ENCODE measurements around the gene MTPN.

Gene MTPN

GRCh38 chr7:135956393-135956792, 20.8 kb downstream of the MTPN start:
- no peak for DNase-seq (ENCODE audit: low read depth)

DNA sequence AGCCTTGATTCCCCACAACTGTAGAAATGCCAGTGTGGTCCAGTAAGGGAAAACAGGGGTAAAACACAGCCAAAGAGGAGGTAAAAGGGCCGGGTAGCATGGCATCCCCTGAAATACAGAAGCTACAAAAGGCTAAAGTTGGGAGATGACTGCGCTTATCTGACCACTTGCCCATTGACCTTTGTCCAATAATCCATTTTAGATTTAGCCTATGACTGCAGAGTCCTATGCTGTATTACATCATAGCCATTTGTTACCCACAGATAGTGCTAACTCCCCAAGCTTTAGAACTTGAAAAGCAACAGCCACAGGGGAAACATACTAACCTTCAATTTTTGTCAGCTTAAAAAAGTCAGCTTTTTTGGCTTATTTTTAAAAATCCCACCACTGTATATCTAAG, 26.2 kb downstream of the MTPN start:
- no peak for DNase-seq (ENCODE audit: low read depth)

DNA sequence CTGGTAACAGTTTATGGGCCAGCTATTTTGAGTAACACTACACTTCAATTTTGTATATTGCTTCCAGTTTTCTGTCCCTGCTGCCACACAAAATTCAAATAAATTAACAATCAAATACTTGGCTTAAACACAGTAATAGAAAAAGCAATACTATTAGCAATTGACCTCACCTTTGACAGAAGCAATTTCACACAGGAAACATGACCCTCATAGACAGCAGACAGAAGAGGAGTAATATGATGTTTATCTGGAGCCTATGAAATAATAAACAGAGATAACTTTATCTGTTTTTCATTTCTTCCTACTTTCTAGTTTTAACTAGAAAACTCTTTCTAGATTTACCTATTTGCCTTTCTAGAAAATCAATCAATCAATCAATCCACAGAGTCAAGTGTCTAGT, 26.7 kb downstream of the MTPN start:
- no peak for DNase-seq (ENCODE audit: low read depth)

GRCh38 chr7:135946289-135947055, 30.7 kb downstream of the MTPN start:
- DNase-seq (ENCODE audit: low read depth) = no peak

GRCh38 chr7:135944753-135945152, 32.4 kb downstream of the MTPN start:
- DNase-seq (ENCODE audit: low read depth) = no peak

DNA sequence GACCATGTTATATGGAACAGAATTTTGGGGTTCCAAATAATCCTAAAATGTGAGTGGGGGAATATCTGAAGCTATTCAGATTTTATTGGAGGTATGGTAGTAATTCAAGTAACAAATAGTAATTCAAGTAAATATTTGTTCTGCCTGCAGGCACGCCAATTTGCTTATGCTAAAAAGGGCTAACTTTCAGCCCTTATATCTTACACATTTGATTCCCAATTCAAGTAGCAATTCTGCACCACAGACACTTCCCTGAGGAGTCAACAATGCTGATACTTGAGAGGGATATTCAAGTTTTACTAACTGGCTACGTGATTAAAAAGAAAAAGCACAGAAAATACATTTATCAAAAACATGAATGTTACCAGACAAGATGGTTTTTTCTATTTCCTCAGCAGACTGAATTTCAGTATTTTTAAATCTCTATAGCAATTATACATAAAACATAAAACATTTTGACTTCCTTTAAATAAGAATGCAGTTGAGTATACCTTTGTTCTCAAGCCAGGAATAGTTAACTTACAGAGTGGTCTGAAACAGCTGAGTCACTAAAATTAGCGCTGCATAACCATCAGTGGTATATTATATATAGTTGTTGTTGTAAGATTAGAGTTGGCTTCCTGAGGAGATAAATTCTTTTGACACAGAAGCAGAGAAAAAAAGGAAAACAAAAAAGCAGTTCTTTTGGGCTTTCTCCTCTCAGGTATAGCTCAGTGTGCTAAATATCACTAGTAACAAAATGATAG, 33.9 kb downstream of the MTPN start:
- DNase-seq (ENCODE audit: low read depth) = no peak

DNA sequence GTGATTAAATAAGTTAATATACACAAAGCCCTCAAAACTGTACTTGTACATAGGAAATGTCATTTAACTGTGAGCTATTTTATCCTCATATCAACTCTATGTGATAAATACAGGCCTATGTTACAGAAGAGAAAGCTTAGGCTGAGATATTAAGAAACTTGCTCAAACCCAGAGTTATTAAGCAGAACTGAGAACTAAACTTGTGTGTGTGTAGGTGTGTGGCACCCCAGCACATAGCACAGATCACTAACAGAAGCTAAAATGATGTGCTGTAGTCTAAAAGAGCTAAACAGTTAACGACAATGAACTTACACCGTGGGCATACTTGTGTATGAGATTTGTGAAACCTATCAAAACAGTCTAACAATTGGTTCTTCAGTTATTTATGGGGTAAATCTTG, 34.5 kb downstream of the MTPN start:
- DNase-seq (ENCODE audit: low read depth) = no peak

- no peak for DNase-seq (ENCODE audit: low read depth)
Observed at GRCh38 chr7:135940077-135941075, 36.8 kb downstream of the MTPN start.

- DNase-seq (ENCODE audit: low read depth) = no peak
Observed at GRCh38 chr7:135939261-135939812, 37.8 kb downstream of the MTPN start.

DNA sequence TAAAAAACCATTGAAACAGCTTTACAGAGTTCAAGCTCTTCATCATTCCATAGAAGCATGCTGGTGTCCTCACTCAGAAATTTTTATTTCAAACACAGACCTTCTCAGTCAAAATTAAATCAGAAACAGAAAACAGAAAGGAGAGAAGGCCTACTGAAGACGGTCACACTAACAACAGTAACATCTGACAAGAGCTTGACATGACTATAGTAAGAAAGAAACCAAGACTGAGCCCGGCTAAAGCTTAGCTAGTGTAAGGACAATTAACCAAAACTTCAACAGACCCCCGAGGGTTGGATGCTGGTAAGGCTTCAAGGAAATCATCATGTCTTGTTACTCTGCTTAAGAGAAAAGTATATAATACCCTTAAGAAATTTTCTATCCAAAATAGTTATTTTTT, 38.6 kb downstream of the MTPN start:
- DNase-seq (ENCODE audit: low read depth) = no peak

DNA sequence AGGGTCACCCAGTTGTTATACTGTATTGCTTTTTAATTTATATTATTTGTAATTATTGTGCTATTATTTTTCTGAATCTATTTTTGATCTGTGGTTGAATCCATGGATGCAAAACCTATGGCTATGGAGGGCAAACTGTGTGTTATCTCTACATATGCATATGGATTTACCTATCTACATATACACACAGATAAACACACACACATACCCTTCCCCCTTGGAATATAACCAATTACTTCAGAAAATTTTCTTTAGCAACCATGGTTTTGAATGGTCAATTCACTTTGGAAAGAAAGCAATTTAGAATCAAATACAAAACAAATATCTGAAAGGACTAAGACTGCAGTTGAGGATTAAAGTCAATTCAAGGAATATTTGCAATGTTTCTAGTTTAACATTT, 39.1 kb downstream of the MTPN start:
- no peak for DNase-seq (ENCODE audit: low read depth)

DNA sequence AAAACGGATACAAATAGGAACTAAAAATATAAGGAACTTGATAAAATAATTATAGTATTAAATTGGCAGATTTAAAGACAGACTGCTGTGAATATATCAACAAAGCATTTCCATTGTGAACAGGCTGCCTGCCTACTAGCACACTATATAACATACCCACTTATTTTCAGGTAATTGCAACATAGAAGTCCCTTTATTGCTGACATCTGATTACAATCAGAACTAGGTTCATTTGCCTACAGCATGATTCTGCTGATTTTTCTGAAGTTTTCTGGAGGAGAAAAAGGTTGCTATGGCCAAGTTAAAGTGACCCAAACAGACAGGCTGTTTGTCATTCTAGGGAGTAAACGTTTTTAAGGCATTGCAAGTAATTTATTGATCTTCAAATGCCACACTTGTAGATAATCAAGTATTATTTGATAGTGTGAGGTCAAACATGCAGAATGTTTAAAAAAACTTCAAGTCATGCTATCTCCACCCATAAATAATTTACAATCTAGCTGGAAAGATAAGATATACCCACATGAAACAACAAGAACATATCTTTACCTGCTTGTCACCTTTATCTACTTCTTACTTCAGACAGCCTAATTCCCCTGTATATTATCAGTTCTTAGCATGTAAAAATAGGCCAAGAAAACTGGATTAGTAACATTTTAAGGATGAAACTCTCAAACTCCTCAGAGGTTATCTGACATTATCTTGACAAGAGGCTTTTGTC, 40.5 kb downstream of the MTPN start:
- DNase-seq (ENCODE audit: low read depth) = no peak

DNA sequence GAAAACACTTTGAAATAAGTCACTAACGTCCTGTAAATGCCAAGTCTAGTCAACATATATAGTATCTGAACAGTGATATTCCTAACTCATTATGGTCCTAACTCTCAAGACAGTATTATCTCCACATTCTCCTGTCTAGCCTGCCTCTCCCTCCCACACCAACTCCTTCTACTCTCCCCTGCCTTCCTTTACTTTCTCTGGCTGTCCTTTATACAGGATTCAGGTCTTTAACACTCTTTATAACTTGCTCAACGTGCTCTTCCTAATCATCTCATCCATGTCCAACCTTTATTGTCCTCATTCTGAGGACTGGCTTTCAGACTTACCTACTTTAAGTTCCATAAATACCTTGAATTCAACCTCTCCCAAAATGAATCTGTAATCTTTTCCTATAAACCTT, 42.5 kb downstream of the MTPN start:
- no peak for DNase-seq (ENCODE audit: low read depth)

- DNase-seq (ENCODE audit: low read depth) = no peak
Observed at GRCh38 chr7:135933509-135934188, 43.5 kb downstream of the MTPN start.

GRCh38 chr7:135932131-135932530, 45.0 kb downstream of the MTPN start:
- no peak for DNase-seq (ENCODE audit: low read depth)

DNA sequence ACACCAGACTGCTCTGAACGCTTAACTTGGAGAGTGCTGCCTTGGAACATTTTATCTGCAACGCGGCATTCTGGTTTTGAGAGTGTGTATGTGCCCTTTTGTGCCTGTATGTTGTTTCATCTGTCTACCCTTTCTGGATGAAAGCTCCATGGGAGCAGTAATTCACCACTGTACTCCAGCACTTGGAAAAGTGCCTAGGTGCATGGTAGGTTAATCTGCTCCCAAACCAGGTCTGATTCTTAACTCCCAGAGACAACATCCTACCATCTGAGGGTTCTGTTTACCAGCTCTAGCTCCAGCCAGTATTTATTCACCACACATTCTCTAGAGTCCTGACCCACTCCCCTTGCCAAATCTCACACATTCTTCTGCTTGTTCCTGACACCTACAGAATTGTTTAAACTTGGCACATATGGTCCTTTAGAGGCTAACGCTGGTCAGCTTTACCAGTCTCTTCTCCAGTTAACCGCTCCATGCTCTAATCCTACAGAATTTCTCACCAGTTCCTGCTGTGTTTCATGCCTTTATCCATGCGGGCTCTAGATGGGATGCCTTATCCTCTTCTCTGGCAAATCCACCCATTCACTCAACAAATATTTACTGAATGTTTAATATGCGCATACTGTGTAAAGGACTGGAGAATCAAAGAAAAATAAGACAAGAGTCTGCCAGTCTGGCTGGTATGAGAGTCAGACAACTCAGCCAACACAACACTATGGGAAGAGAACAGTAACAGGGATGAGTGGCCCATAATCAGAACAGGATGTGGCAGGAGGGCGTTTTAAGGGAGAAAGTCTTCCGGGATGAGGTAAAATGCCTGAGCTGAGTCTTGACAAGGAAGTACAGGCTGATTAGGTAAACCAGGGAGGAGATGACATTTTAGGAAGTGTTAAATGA, 46.3 kb downstream of the MTPN start:
- no peak for DNase-seq (ENCODE audit: low read depth)

DNA sequence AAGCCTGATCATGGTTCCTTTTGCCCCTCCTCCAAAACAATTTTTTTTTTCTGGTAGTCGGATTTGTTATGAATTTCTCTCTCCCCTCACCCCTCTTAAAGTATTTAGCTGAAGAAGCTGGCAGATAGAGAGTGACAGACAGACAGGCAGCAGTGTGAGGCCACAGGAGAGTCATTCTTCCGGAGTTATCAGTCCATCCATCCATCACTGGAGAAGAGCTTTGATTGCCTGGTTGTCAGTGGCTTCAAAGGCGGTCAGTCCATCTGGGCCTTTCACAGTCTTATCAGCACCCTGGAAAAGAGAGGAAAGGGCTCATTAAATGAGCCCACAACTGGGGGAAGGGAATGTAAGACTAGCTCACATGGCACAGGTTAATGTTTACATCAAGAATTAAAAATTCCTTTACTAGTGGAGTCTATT, 47.4 kb downstream of the MTPN start:
- no peak for DNase-seq (ENCODE audit: low read depth)

- DNase-seq (ENCODE audit: low read depth) = no peak
Observed at GRCh38 chr7:135929249-135929648, 47.9 kb downstream of the MTPN start.

DNA sequence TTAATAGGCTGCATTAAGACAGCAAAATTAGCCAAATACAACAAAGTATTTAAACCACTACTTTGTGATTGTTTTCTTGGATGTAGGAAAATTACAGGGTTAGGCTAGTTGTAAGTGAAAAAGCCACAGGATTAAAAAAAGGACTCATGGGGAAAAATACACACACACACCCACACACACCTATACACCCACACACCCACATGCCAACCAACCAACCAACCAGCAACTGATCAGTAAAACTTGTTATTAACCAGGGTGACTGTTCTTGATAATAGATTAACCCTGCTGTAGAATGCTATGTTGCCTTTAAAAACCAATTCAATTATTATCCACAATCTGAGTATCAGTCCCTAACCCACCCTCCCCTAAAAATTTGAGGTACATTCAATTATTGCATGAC, 49.0 kb downstream of the MTPN start:
- DNase-seq (ENCODE audit: low read depth) = no peak

DNA sequence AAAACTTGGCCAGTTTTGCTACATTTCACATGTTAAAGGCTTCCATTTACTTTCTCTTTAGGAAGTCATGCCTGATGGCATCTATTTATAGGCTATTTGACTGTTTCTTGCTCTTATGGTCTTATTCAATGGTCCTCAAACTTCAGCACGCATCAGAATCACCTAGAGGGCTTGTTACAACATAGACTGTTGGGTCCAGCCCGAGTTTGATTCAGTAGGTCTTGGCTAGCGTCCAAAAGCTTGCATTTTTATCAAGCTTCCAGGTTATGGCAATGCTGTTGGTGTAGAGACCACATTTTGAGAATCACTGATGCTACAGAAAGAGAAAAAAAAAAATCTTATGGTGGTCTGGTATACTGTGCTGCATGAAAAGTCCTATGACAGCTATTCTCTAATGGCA, 51.9 kb downstream of the MTPN start:
- DNase-seq (ENCODE audit: low read depth) = no peak

All from stimulated activated CD8-positive, alpha-beta memory T cell treated with anti-CD3 and anti-CD28 coated beads, Interleukin-7, amount 100 ng/mL, for 24 hours (primary cell).